ENCODE measurements around the gene SEC24D.
"Not testable (repeated sequence)": the region's sequence is repeated elsewhere in the genome, so short reads cannot be mapped to it uniquely, and the experiment has no call there.

Gene SEC24D

DNA sequence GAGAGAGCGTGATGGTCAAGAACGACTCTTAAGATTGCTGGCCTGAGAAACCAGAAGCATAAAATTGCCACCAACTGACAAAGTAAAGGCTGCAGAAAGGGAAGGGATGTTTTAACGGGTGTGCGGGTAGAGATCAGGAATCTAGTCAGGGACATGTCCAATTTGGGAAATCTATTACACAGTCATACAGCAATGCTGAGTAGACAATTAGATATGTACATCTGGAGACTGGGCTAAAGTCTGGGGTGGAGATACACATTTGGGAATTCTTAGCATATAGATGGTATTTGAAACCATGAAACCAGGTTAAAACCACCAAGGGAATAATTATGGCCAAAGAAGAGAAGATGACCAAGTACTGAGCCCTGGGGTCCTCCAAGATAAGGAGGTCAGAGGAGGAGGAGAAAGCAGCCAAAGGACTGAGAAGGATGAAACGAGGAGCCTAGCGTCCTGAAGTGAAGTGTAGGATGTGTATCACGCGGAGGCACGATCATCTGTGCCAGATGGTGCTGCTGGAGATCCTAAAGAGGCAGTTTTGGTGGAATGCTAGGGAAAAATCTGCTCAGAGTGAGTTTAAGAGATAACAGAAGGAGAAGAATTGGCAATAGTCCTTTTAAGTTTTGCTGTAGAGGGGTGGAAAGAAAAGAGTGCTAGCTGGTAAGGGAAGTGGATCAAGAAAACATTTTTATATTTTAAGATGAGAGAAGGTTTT lies 36.5 kb downstream of the SEC24D start:
- DNase-seq (ENCODE audit: low read depth), result no peak
- TF ChIP-seq, protein P1, sequence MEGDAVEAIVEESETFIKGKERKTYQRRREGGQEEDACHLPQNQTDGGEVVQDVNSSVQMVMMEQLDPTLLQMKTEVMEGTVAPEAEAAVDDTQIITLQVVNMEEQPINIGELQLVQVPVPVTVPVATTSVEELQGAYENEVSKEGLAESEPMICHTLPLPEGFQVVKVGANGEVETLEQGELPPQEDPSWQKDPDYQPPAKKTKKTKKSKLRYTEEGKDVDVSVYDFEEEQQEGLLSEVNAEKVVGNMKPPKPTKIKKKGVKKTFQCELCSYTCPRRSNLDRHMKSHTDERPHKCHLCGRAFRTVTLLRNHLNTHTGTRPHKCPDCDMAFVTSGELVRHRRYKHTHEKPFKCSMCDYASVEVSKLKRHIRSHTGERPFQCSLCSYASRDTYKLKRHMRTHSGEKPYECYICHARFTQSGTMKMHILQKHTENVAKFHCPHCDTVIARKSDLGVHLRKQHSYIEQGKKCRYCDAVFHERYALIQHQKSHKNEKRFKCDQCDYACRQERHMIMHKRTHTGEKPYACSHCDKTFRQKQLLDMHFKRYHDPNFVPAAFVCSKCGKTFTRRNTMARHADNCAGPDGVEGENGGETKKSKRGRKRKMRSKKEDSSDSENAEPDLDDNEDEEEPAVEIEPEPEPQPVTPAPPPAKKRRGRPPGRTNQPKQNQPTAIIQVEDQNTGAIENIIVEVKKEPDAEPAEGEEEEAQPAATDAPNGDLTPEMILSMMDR (IDR thresholded peaks at IDR 0.05; ENCODE audit: low read depth, low read length), result no peak
- TF ChIP-seq, protein P2, sequence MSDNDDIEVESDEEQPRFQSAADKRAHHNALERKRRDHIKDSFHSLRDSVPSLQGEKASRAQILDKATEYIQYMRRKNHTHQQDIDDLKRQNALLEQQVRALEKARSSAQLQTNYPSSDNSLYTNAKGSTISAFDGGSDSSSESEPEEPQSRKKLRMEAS (IDR thresholded peaks at IDR 0.05; ENCODE audit: low read depth, low read length), result no peak
- TF ChIP-seq POLR2A (IDR thresholded peaks at IDR 0.05; ENCODE audit: extremely low read depth, insufficient read length), result no peak
- H3K4me3 ChIP-seq (ENCODE audit: low read depth, low read length), result no peak overlapping the region

DNA sequence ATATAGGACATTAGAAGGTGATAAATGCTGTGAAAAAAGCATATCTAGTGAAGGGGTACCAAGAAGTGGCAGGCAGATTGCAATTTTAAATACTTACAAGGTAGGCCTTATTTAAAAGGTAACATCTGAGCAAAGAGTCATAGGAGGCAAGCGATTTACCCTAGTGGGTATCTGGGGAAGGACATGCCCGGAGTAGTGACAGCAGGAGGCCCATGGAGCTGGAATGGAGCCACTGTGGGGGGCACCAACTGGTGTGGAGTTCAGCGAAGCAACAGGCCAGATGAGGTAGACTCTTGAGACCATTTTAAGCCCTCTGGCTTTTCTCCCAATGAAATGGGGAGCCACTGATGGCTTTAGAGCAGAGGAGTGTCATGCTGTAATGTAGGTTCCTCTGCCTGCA lies 37.3 kb downstream of the SEC24D start:
- no peak overlapping the region for H3K4me3 ChIP-seq (ENCODE audit: low read depth, low read length)
- TF ChIP-seq POLR2A (IDR thresholded peaks at IDR 0.05; ENCODE audit: extremely low read depth, insufficient read length) (no peak), MYC (IDR thresholded peaks at IDR 0.05; ENCODE audit: low read depth, low read length) (no peak)
- TF ChIP-seq, protein P2 (IDR thresholded peaks at IDR 0.05; ENCODE audit: low read depth, low read length), result no peak
- TF ChIP-seq, protein P1 (IDR thresholded peaks at IDR 0.05; ENCODE audit: low read depth, low read length), result no peak
- DNase-seq (ENCODE audit: low read depth), result no peak

DNA sequence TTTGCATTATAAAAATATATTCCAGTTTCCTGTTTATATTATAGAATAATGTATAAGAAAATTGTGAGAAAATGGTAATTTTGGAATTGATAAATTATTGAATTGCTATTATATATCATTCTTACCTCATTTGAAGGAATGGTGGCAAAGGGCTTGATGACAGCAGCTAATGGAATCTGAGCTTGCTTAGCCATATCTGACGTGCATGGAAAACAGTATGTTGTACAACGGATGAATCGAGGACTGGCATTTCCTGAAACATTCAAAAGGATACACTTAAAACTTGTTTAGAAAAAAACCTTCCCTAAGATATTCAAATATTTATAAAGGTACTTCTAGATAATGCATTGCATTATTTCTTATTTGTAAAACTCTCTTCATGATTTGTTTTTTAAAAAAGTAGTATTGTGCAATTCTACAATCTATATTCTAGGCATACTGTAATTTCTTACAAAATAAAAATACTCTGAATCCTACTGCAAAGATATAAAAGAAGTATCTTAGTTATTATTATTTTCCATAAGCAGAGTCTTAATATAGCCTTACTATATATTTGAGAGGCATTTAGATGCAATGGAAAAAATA lies 38.3 kb downstream of the SEC24D start:
- no peak overlapping the region for H3K4me3 ChIP-seq (ENCODE audit: low read depth, low read length)
- TF ChIP-seq, protein P2 (IDR thresholded peaks at IDR 0.05; ENCODE audit: low read depth, low read length), result no peak
- TF ChIP-seq MYC (IDR thresholded peaks at IDR 0.05; ENCODE audit: low read depth, low read length) (no peak), POLR2A (IDR thresholded peaks at IDR 0.05; ENCODE audit: extremely low read depth, insufficient read length) (no peak)
- TF ChIP-seq, protein P1 (IDR thresholded peaks at IDR 0.05; ENCODE audit: low read depth, low read length), result no peak
- DNase-seq (ENCODE audit: low read depth), result no peak

DNA sequence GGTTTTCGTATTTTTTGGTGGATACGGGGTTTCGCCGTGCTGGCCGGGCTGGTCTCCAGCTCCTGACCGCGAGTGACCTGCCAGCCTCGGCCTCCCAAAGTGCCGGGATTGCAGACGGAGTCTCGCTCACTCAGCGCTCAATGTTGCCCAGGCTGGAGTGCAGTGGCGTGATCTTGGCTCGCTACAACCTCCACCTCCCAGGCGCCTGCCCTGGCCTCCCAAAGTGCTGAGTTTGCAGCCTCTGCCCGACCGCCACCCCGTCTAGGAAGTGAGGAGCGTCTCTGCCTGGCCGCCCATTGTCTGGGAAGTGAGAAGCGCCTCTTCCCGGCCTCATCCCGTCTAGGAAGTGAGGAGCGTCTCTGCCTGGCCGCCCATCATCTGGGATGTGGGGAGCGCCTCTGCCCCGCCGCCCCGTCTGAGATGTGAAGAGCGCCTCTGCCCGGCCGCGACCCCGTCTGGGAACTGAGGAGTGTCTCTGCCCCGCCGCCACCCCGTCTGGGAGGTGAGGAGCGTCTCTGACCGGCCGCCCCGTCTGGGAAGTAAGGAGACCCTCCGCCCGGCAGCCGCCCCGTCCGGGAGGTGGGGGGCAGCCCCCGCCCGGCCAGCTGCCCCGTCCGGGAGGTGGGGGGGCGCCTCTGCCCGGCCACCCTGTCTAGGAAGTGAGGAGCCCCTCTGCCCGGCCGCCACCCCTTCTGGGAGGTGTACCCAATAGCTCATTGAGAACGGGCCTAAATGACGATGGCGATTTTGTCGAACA lies 44.1 kb downstream of the SEC24D start:
- H3K4me3 ChIP-seq (ENCODE audit: low read depth, low read length); DNase-seq (ENCODE audit: low read depth): not testable (repeated sequence)

DNA sequence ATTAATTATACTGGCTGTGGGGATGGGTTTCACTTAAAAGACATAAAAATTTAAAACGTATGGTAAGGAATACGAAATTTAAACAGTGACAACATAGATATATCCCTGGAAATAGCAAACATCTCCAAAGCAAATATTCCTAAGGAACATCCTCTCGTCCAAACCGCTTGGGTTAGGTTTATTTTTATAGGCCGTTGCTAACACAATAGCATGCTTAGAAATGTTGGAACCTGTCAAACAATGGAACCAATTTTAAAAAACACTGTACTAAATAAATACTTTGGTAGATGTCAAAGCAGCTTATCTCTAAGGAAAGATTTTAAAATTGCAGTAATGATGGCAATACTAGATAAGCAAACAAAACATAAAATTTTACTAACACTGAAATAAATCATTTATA lies 45.4 kb downstream of the SEC24D start:
- TF ChIP-seq, protein P1 (IDR thresholded peaks at IDR 0.05; ENCODE audit: low read depth, low read length), result no peak
- TF ChIP-seq, protein P2 (IDR thresholded peaks at IDR 0.05; ENCODE audit: low read depth, low read length), result no peak
- TF ChIP-seq POLR2A (IDR thresholded peaks at IDR 0.05; ENCODE audit: extremely low read depth, insufficient read length) (no peak), MYC (IDR thresholded peaks at IDR 0.05; ENCODE audit: low read depth, low read length) (no peak)
- no peak overlapping the region for H3K4me3 ChIP-seq (ENCODE audit: low read depth, low read length)
- no peak for DNase-seq (ENCODE audit: low read depth)

DNA sequence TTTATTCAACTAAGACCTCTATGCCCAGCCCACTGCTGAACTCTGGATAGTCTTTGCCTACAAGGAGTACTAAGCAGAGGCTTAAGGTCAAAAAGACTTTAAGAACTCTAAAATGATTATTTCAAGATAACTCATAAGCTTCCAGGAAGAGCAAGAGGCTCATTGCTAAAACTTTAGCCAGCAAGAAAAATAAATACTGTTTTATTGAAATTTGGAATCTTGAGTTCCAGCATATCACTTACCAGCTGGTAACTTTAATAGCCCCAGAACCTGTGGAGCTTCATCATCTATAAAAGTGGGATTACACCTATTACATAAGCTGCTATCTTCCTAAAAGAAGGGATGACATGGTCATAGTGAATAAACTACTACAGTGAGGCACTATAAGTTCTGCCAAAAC lies 47.0 kb downstream of the SEC24D start:
- no peak overlapping the region for H3K4me3 ChIP-seq (ENCODE audit: low read depth, low read length)
- TF ChIP-seq POLR2A (IDR thresholded peaks at IDR 0.05; ENCODE audit: extremely low read depth, insufficient read length) (no peak), MYC (IDR thresholded peaks at IDR 0.05; ENCODE audit: low read depth, low read length) (no peak)
- TF ChIP-seq, protein P1 (IDR thresholded peaks at IDR 0.05; ENCODE audit: low read depth, low read length), result no peak
- DNase-seq (ENCODE audit: low read depth), result no peak
